GM18505 (cell line): ENCODE results near the gene MAST4.

Source experiments
- ATAC-seq: cut with Tn5 transposase; IDR thresholded peaks from one replicate; pipeline ENCODE4 v1.9.1; 2021; ENCODE audit not compliant: unreplicated experiment
- POLR2A ChIP-seq: IDR thresholded peaks from 4 replicates; pipeline ENCODE4 v1.6.1; 2011; ENCODE audit warnings: borderline replicate concordance; ENCODE audit not compliant: insufficient read depth, insufficient read length; ENCODE audit errors: extremely low read depth

MAST4 gene

GRCh38 chr5:67066815-67067214 lies 470.6 kb downstream of the MAST4 start:
- ATAC-seq: no peak
- TF ChIP-seq POLR2A: no peak

GRCh38 chr5:67073045-67073680 lies 477.0 kb downstream of the MAST4 start:
- no peak for ATAC-seq
- TF ChIP-seq POLR2A: no peak

DNA sequence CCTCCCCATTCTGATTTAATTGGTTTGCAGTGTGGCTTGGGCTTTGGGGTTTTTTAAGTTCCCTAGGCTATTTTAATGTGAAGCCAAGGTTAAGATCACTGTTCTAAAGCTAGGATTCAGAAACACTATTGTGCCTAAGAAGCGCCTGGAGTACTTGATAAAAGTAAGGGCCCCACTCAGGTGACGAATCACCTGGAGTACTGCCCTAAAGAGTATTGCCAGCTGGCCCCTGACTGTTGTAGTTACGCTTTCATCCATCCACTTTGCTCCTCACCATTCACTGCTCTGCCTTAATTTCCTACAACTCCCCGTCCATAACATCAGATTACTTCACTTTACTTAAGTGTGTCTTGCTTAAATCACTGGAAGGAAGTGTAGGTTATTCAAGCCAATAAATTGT lies 481.1 kb downstream of the MAST4 start:
- no peak for ATAC-seq
- TF ChIP-seq POLR2A: no peak

DNA sequence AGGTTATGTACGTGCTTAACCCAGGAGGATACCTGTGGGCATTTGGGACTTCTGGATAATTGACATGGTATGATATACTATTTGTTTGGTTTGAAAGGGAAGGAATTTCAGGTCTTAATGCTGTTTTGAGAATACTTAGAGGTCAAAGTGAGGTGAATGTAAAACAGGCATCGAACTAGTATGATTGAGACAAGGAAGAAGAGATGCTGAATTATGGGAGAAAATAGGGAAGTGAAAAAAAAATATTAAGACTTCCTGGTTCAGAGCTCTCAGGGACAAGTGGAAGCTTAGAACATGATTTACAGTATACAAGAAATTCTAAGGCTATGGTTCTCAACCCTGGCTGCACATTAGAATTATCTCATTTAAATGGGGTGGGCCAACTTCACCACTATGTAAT lies 485.1 kb downstream of the MAST4 start:
- ATAC-seq: no peak
- no peak for TF ChIP-seq POLR2A

DNA sequence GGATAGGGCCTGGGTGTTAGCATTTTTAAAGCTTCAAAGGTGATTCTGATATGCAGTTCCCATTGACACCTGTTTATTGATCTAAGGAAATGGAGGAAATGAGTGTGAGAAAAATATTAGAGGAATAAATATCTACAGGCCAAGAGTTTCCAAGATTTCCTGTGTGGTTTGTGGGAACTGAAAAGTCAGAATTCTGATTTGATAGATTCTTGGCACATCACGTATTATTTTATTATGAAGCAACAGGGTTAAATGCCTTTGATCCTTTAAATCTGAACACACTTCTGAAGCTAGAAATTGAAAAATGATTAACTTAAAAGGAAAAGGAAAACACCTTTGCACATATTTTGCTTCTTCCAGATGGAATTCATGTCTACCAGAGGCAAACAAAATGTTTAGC lies 486.7 kb downstream of the MAST4 start:
- TF ChIP-seq POLR2A: no peak
- no peak for ATAC-seq

DNA sequence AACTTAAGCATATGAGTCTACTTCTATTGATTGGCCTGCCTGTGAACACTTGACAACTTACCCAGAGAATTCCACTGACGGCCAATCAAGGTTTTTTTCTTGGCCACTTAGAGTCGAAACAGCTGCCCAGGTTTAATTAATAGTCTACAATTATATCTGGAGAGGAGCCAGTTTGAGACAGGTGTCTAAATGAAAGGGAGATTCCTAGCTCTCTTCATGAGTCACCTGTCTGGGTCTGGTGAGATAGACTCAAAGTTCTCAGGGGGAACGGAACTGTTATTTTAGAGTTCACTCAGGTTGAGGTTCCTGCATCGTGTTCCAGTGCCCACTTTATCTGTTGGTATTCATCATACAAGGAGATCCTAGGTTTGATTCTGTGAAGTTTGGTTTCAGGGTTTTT lies 489.4 kb downstream of the MAST4 start:
- no peak for TF ChIP-seq POLR2A

GRCh38 chr5:67089200-67089725 lies 493.1 kb downstream of the MAST4 start:
- TF ChIP-seq POLR2A: no peak
- ATAC-seq: no peak

More for the DNA sequence above, 489.4 kb downstream of the MAST4 start:
- ATAC-seq: no peak

- no peak for ATAC-seq
- TF ChIP-seq POLR2A: no peak
These were observed 493.8 kb downstream of the MAST4 start for GRCh38 chr5:67090040-67090439.

- TF ChIP-seq POLR2A: no peak
- ATAC-seq: no peak
These were observed 494.4 kb downstream of the MAST4 start for GRCh38 chr5:67090593-67090992.

DNA sequence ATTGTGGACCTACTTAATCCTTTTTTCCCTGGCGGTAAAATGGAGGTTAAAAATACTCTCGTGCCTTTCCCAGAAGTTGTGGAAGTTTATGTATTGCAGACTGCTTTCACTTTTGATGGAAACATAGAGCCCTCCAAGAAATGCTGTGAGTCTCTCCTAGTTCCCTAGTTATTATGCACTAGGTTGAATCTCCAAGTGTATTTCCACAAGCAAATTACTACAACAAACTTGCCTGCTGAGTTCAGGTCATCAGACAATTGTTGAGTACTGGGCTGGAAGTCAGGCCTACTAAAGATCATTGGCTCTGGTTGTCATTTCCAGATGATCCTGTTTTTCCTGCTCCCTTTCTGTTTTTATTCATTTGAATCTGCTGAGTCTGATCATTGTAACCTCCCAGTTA lies 496.3 kb downstream of the MAST4 start:
- no peak for ATAC-seq
- no peak for TF ChIP-seq POLR2A

DNA sequence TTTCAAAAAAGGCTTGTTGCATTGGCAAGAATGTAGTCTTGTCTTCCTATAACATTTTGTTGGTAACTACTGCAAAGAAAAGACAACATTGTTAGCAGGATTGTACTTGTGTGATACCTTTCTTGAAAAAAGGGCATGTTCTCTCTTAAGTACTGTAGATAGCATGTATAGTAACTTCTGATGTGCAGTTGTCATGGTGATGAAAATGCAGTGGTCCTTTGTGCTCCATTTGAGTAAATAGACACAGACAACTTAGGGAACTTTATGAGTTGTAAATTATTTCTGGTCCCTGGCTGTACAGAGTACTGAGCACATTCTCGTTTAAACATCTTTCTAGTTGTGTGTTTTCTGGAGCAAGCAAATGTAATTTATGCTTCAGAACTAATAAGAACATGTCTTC lies 497.1 kb downstream of the MAST4 start:
- no peak for ATAC-seq
- TF ChIP-seq POLR2A: no peak

GRCh38 chr5:67094476-67095300 lies 498.5 kb downstream of the MAST4 start:
- no peak for TF ChIP-seq POLR2A
- ATAC-seq: no peak

GRCh38 chr5:67095346-67096171 lies 499.4 kb downstream of the MAST4 start:
- no peak for TF ChIP-seq POLR2A
- no peak for ATAC-seq
